OCI-M2 (cell line): ENCODE measurements around the gene PRKN.
"Not testable (repeated sequence)": the region's sequence is repeated elsewhere in the genome, so short reads cannot be mapped to it uniquely, and the experiment has no call there.

Source experiments
- DNase-seq: peaks from one replicate; lab custom pipeline; 2025; ENCODE audit not compliant: unreplicated experiment; lab: John Stamatoyannopoulos, UW

The PRKN gene

GRCh38 chr6:161882196-161882765, 845.3 kb downstream of the PRKN start:
- no peak for DNase-seq

GRCh38 chr6:161880056-161880455, 847.5 kb downstream of the PRKN start:
- DNase-seq, result no peak

- no peak for DNase-seq
These were observed 851.3 kb downstream of the PRKN start for GRCh38 chr6:161876231-161876630.

GRCh38 chr6:161870236-161870901, 857.2 kb downstream of the PRKN start:
- no peak for DNase-seq

GRCh38 chr6:161869491-161869890, 858.1 kb downstream of the PRKN start:
- DNase-seq, result no peak

GRCh38 chr6:161866570-161866969, 861.0 kb downstream of the PRKN start:
- no peak for DNase-seq

GRCh38 chr6:161861061-161861460, 866.5 kb downstream of the PRKN start:
- not testable (repeated sequence) for DNase-seq

- no peak for DNase-seq
These were observed 873.9 kb downstream of the PRKN start for GRCh38 chr6:161853657-161854056.

- not testable (repeated sequence) for DNase-seq
These were observed 876.1 kb downstream of the PRKN start for GRCh38 chr6:161851486-161851885.

GRCh38 chr6:161850562-161850961, 877.0 kb downstream of the PRKN start:
- no peak for DNase-seq

GRCh38 chr6:161847628-161848027, 879.9 kb downstream of the PRKN start:
- no peak for DNase-seq

GRCh38 chr6:161844804-161845203, 882.8 kb downstream of the PRKN start:
- DNase-seq, result no peak

GRCh38 chr6:161843066-161843465, 884.5 kb downstream of the PRKN start:
- no peak for DNase-seq

GRCh38 chr6:161840380-161840779, 887.2 kb downstream of the PRKN start:
- DNase-seq, result no peak

- no peak for DNase-seq
These were observed 889.1 kb downstream of the PRKN start for GRCh38 chr6:161838306-161839035.

GRCh38 chr6:161837854-161838253, 889.7 kb downstream of the PRKN start:
- no peak for DNase-seq

GRCh38 chr6:161837449-161837735, 890.2 kb downstream of the PRKN start:
- no peak for DNase-seq

GRCh38 chr6:161836643-161837448, 890.7 kb downstream of the PRKN start:
- DNase-seq, result no peak

GRCh38 chr6:161835500-161836215, 891.9 kb downstream of the PRKN start:
- DNase-seq, result no peak

- DNase-seq, result no peak
These were observed 893.1 kb downstream of the PRKN start for GRCh38 chr6:161834426-161834825.
